ENCODE results near the gene CELF4. TPM values are rescaled to one million over a fixed set of nuclear protein-coding genes. Genes with fewer than 3 reads are reported as not detected.

CELF4 gene
- total RNA-seq, 1 experiment from 2014 or later: not detected

DNA sequence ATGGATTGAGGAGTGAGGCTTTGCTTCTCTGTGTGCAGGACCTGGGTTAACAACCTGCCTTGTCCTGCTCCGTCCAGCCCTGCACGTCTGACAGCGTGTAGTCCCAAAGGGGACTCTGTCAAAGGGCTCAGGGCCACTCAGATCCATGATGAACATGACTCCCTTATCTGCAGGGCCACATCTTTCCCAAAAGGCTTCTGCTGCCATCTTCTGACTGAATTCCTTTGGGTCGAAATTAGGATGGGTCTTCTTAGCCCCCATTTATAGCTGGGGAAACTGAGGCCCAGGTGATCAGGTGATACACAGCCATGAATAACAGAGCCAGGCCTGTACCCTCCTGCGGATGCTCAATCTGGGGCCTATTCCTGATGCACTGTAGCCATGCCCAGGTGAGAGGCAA, 109.2 kb downstream of the CELF4 start:
- no peak for TF ChIP-seq REST (IDR thresholded peaks at IDR 0.05; ENCODE audit: insufficient read depth in 1 of 2, low read depth in 2 of 2, low read length in 1 of 2)
- TF ChIP-seq TCF7L2 (IDR thresholded peaks at IDR 0.05; ENCODE audit: low read depth, low read length): no peak
- H3K4me3 ChIP-seq (ENCODE audit: low read depth in 2 of 2, low read length in 2 of 2): no peak overlapping the region
- H3K9me3 ChIP-seq (ENCODE audit: control insufficient read depth, insufficient read depth, low read depth, low read length): no peaks in the 10 kb centered on the region
- H3K27ac ChIP-seq (ENCODE audit: low read length): no peak overlapping the region
- POLR2A ChIA-PET: no interaction called here
- DNase-seq (ENCODE audit: low read depth, low spot score): no peak
- BruUV-seq (replicated peaks): no TSS peak
- H3K27me3 ChIP-seq (ENCODE audit: control insufficient read depth, insufficient read depth, low read length): peaks cover 2% of the 10 kb centered on the region; the same call in 1 of the 2 replicates
- intact Hi-C loops (cut with micrococcal nuclease; ENCODE audit: unreplicated experiment) (no loop called here), in situ Hi-C loops (cut with HindIII; ENCODE audit: low pct_unique_long_range_greater_than_20kb, low sequenced_read_pairs) (no loop called here)
- ATAC-seq: no peak
- no peaks in the 10 kb centered on the region for H3K36me3 ChIP-seq (ENCODE audit: control insufficient read depth, insufficient read depth, low read length)
- no peaks in the 10 kb centered on the region for H3K4me1 ChIP-seq (ENCODE audit: control insufficient read depth, insufficient read depth, low read length)
- CTCF ChIA-PET: no interaction called here

- in situ Hi-C loops (cut with HindIII; ENCODE audit: low pct_unique_long_range_greater_than_20kb, low sequenced_read_pairs) (no loop called here), intact Hi-C loops (cut with micrococcal nuclease; ENCODE audit: unreplicated experiment) (no loop called here)
- Histone ChIP-seq H3K4me1 (ENCODE audit: control insufficient read depth, insufficient read depth, low read length) (no peaks in the 10 kb centered on the region), H3K9me3 (ENCODE audit: control insufficient read depth, insufficient read depth, low read depth, low read length) (no peaks in the 10 kb centered on the region), H3K36me3 (ENCODE audit: control insufficient read depth, insufficient read depth, low read length) (no peaks in the 10 kb centered on the region), H3K27ac (ENCODE audit: low read length) (no peak overlapping the region), H3K4me3 (ENCODE audit: low read depth in 2 of 2, low read length in 2 of 2) (no peak overlapping the region), H3K27me3 (ENCODE audit: control insufficient read depth, insufficient read depth, low read length) (no peaks in the 10 kb centered on the region; the same call in 1 of the 2 replicates)
- BruUV-seq (replicated peaks): no TSS peak
- DNase-seq (ENCODE audit: low read depth, low spot score) (no peak), ATAC-seq (no peak)
- ChIA-PET POLR2A (no interaction called here), CTCF (interaction anchor here (0.5 kb wide), 1 partner anchor 12 kb away, joined by 5 read pairs; no protein-coding TSS in a partner anchor)
- TF ChIP-seq TCF7L2 (IDR thresholded peaks at IDR 0.05; ENCODE audit: low read depth, low read length) (no peak), POLR2AphosphoS5 (IDR thresholded peaks at IDR 0.05; ENCODE audit: low read depth, low read length) (no peak), CTCF (IDR thresholded peaks at IDR 0.05) (no peak), REST (IDR thresholded peaks at IDR 0.05; ENCODE audit: insufficient read depth in 1 of 2, low read depth in 2 of 2, low read length in 1 of 2) (no peak), SIN3A (IDR thresholded peaks at IDR 0.05; ENCODE audit: borderline replicate concordance, insufficient read depth, low read depth, low read length) (no peak)
Observed at GRCh38 chr18:37453752-37454151, 111.8 kb downstream of the CELF4 start.
